ENCODE results near the gene RCBTB1.
"Not testable (repeated sequence)": the region's sequence is repeated elsewhere in the genome, so short reads cannot be mapped to it uniquely, and the experiment has no call there.

Gene RCBTB1

DNA sequence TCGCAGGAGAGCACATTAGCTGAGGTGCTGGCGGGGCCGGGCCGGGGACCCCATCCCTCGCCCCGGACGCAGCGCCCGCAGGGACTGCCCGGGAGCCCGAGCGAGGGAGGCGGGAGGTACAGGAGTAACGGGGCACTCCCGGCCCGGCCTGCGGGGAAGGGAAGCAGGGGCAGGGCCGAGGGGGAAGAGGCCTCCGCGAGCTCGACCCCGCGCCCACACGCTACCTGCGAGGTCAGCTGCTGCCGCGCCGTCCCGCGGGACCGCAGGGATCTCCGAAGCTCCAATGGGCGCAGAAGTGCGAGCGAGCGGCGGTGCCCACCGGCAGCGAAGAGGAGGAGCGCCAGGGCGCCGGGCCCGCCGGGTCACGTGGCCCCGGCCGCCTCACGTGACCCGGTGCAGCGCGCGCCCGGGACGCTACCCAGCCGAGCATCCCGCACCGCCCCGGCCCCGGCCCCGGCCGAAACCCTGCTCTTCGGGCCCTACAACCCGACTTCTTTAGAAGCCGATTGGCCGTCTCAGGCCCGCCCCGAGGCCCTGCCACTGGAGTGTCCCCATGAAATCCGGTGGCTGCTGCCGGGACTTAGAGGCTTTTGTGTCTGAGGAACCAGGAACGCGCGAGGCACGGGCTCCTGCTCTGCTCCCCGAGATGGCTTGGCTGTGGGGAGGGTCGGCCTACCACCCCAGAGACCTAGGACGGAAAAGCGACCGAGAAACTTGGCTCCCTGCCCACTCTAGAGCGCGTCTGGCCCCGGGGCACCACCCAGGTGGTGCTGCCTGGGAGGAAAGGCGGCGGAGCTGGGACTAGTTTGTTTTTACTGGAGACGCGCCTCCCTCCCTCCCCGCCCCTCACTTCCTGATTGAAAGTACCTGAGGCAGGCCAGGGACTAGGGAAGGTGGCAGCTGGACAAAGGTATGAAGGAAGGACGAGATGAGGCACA is at the start of gene RCBTB1:
RCBTB1 (minus strand) TSS at position 339 of the 938 bp plus-strand sequence. CDS start 18,279 bp downstream, outside the sequence.
- peak; percentile 90 for DNase-seq

DNA sequence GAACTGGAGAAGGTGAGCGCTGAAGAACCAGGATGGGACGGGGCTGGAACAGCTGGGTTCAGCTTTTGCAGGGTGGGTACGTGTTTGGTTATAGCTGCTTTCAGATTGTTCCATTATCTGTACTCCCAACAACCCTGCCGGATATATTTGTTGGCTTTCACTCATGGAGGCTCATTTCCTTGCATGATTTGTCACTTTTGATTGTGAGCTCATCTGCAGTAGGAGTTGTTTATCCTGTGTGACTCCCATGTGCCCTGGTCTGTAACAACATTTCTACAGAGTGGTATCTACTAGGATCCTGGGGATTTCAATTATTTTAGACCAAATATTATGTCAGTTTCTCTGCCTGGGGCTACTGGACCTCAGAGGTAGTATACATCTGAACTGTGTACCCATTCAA is 48.4 kb upstream of the RCBTB1 start:
- DNase-seq: no peak

DNA sequence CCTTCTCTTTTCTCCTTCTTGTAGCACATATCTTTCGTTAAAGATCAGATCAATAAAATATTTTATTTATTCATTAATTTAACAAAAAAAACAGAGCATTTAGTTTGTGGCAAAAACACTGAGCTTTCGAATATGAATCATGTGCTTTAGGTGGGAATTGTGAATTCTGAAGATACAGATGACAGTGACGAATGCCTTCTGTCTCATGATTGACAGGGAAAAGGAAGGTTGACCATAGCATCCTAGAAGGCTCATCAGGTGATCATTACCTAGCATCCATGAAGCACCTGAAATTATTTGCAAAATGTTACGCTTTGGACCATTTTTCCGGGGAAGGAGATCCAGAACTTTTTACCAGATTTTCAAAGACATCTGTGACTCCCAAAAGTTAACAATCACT is 46.8 kb upstream of the RCBTB1 start:
- DNase-seq: no peak

DNA sequence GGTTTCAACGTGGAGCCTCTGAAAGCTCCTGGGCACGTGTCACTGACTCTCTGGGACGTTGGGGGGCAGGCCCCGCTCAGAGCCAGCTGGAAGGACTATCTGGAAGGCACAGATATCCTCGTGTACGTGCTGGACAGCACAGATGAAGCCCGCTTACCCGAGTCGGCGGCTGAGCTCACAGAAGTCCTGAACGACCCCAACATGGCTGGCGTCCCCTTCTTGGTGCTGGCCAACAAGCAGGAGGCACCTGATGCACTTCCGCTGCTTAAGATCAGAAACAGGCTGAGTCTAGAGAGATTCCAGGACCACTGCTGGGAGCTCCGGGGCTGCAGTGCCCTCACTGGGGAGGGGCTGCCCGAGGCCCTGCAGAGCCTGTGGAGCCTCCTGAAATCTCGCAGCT is 45.2 kb upstream of the RCBTB1 start:
- DNase-seq: no peak

DNA sequence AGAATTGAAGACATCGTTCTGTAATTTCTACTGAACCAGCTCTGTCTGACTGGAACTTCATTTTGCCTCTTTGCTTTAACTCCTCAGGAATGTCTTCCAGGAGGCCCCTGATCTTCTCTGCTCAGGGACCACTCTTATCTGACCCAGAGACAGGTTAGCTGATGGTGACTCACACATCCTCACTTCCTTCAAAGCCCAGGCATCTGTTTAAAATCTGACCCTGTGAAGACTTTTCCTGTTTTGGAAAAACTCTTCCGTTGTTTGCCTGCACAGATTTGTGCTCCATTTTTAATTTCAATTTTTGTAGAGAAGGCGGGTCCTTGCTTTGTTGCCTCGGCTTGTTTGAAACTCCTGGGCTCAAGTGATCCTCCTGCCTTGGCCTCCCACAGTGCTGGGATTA is 44.6 kb upstream of the RCBTB1 start:
- DNase-seq: no peak

DNA sequence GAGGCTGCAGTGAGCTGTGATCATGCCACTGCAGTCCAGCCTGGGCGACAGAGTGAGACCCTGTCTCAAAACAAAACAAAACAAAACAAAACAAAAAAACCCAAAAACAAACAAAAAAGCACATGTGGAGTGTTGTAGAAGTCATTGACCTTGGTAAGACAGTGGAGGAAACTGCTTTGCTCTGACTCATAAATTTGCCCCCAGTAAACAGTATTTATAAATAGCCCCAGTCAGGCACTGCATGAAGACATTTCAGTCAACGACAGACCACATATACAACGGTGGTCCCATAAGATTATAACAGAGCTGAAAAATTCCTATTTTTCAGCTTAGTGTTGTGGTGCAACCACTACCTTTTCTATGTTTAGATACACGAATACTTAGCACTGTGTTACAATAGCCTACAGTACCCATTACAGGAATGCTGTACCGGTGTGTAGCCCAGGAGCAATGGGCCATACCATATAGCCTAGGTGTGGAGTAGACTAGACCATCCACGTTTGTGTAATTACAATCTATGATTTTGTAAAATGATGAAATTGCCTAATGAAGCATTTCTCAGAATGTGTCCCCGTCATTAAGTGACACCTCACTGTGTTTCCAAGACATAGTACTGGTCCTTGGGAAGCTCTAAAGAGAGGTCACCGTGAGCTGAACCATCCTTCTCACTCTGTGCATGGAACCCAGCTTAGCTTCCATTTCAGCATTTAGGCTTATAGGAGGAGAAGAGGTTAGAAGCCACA is 44.0 kb upstream of the RCBTB1 start:
- no peak for DNase-seq

DNA sequence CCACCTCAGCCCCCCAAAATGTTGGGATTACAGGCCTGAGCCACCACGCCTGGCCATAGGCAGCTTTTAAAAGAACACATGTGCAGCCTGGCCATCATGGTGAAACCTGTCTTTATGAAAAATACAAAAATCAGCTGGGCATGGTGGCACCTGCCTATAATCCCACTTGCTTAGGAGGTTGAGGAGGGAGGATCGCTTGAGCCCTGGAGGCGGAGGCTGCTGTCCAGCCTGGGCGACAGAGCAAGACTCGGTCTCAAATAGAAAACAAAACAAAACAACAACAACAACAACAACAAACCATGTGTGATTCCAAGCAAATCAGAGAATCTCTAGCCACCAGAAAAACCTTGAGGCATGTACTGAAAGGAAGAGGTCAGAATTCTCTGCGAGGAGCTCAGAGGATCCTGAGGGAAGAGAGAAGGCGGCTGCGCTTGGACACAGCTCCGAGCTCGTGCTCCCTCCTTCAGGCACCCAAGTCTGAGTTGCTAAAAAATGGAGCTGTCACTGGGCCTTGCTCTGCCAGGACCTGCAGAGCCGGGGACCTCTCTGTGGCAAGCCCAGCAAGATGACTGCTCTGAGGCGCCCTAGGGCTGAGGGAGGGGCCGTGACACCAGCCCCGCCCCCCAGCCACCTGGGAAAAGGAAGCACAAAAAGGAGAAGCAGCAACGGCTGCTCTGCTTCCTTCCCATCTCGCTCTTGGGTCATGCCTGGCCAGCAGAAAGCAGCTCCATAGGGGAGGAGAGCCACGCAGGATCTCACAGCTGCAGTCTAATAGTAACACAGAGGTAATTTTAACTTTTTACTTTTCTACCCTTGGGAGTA is 42.7 kb upstream of the RCBTB1 start, which contains the start of gene ARL11:
ARL11 (plus strand) TSS at position 677 of the 822 bp plus-strand sequence. CDS start 1,941 bp downstream, outside the sequence.
- DNase-seq: no peak

DNA sequence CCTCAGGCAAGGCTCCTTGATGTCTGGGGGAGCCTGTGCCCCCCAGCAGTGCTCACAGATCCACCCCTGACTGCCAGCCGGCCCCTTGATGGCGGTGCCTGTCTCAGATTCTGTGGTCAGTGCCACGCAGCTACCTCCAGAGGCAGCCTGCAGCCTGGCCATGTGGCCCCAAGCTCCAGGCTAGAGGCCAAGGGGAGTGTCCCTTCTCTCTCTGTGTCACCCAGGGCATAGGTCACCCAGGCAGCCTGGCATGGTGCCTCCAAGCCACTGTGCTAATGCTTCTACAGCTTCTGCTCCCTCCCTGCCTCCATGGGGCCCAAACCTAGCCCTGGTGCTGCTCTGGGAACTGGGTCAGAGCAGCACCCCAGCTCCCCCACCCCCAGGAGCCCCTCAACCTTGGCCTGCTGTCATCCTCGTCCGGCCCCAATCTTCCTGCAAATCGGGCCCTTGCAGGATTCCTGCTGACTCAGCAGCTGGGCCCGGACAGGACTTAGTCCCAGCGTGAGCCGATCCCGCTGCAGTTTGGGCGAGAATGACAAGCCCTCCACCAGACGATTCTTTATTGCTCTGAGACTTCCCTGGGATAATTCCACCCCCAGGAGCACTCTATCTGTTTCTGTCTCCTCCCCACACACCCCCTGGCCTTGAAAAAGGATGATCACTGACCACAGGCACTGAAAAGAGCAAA is 40.2 kb upstream of the RCBTB1 start:
- DNase-seq: no peak

DNA sequence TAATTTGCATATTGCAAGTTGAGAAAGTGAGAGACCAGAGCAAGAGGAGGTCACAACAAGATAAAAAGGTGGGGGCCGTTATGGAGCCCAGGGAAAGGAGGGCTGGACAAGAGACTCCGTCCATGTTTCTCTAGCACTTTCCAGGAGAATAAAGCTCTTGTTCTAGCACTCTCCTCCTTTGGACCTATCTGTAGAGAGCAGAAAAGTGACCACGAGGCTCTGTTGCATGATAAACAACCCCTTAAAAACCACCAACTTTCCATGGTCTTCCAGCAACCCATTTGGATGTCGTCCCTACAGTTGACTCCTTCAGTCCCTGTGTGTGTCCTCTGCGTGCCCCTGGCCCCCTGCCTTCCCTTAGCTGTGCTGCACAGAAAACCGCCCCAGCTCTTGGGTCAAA is 38.9 kb upstream of the RCBTB1 start:
- DNase-seq: no peak

DNA sequence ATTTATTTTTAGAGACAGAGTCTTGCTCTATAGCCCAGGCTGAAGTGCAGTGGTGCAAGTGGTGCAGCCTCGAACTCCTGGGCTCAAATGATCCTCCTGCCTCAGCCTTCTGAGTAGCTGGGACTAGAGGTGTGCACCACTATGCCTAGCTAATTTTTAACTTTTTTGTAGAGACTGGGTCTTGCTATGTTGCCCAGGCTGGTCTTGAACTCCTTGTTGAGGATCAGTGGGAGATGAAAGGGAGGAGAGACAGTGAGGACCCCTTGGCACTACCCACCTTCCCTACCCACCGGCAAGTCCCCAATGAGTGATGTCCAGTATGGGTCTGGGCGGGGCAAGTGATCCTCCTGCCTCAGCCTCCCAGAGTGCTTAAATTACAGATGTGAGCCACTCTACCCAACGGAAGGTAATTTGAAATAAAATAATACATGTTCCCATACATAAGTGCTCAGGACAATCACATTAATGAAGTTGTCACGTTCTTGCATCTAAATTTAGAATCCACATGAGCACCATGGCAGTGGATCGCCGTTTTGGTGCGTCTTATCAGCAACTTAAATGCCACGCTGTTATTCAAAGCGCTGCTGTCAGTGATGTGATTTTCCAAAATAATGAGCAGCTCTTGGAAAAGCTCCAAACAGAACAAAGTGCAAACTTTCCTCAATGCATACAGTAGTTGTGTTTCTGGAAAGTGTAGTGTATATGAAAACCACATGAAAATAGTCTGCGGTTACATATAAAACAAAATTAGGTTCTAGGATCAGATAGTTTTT is 37.0 kb upstream of the RCBTB1 start:
- DNase-seq: no peak

DNA sequence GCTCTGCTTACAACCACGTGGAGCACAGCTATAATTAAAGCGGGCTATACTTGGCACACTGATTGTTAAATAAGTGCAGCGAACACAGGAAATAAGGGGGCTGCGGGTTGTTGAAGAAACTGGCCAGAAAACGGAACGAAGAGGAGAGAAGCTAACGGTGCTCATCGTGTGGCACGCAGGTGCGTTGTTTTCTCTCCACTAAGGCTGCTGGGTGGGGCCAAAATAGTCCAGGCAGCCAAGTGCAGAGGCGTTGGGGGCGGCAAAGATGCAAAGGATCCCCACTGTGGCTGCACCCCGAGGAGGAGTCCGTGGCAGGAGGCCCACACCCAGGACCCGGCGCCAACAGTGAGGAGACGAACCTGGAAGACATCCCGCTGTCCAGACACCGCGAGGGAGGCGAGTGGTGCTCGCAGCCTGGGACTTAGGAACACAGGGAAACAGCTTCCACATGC is 34.8 kb upstream of the RCBTB1 start:
- DNase-seq: no peak

DNA sequence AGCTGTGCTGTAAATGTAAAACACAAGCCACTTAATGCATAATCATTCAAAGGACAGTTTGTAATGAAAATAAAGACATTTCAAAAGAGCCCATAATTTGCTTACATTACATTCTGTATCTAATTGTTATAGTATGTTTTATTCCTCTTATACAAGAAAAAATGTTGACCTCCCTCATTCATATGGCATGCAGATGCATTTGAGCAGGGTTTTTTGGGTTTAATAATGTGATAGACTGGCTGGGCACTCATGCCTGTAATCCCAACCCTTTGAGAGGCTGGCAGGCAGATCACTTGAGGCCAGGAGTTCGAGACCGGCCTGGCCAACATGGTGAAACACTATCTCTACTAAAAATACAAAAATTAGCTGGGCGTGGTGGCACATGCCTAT is 31.3 kb upstream of the RCBTB1 start:
- no peak for DNase-seq

DNA sequence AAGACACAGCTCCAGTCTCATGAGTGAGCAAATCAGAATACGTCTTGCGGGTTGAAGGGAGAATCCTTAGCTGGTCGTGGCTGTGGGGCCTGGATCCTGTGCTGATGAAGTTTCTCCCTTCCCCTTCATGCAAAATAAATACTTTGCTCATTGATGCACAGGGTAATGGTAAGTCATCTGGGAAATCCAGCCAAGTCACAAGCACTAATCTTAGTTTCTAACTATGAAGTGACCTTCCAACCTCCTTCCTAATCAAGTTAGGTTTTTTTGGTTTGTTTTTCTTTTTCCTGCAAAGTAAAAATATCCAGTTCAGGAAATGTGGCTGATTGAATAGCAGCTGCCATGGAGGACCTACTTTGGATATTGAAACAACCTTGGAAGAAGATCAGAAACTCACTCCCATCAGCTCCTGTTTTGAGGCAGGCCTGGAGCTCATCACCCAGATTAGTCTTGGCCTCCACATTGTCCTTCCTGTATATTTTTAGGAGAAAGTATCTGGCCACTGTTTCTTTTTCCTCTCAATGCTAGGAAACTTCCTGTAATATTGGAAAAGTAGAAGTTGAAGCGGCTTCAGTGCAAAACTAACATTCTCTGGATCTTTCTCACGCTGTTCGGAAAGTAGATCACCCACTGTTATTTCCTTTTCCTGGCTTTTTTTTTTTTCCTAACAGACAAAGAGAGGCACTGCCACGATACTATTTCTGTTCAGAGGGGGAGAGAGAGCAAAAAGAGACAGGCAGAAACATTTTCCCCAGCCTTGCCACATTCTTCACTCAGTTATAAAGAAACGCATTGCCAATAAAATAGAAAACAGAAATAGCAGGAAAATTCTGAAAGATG is 30.7 kb upstream of the RCBTB1 start:
- no peak for DNase-seq

DNA sequence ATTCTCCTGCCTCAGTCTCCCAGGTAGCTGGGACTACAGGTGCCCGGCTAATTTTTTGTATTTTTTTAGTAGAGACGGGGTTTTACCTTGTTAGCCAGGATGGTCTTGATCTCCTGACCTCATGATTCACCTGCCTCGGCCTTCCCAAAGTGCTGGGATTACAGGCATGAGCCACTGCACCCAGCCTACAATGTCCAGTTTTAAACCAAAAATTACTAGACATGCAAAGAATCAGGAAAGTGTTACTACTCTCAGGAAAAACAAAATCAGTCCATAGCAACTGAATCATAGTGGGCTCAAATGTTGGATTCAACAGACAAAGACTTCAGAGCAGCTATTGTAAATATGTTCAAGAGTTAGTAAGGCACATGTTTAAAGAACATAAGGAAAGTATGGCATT is 26.7 kb upstream of the RCBTB1 start:
- not testable (repeated sequence) for DNase-seq

DNA sequence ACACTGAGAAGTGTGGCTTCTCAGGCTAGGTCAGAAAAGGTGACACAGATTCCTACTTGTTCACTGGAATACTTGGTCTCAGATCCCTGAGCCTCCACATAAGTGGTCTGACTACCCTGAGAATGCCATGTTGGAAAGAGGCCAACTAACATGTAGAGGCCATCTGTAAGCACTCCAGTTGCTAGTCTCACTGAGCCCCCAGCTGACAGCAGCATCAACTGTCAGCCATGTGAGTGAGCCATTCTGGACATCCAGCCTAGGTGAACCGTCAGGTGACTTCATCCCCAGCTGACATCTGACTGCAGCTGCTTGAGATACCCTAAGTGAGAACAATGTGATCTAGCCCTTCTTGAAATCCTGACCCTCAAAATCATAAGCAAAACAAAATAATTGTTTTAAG is 24.8 kb upstream of the RCBTB1 start:
- DNase-seq: no peak

DNA sequence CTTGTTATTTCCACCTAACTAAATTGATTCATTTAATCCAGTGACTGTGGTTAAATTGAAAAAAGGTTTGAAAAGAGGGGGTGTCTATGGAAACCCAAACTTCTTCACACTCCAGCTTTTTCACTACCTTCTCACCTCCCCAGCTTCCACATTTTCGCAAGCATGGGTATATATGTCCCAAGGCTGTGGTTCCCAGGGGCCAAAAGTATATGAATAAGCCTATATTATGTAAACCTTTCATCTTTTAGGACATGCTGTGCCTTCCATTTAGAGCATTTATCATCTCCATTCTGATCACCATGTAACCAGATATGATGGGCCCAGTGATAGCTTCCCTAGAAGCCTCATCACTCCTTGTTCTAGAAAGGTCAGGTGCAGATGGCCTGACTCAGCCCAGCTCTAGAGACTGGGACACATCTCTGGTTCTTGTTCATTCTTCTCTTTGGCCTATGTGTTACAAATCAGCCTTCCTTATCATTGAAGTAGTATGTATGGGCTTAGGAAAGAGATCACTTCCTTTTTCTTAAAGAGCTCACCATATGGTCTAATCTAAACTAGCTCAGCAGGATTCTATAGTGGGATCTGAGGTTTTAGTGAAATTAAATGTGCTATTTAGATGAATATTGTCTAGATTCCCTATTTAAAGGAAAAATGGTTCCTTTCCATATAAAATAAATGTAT is 23.4 kb upstream of the RCBTB1 start:
- no peak for DNase-seq

DNA sequence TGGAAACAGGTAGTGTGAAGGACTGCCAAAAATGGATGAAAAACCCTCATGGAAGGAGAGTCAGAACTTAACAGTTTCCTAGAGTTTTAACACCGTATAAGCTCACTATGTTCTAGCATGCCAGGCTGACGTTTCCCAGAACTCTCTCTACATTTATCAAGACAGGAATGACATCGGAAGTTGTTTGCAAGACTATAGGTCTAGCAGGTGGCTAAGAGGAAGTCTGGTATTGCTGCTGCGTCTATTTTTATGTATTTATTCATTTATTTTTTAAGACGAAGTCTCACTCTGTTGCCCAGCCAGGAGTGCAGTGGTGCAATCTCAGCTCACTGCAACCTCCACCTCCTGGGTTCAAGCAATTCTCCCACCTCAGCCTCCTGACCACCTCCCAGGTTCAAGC is 22.4 kb upstream of the RCBTB1 start:
- DNase-seq: no peak

DNA sequence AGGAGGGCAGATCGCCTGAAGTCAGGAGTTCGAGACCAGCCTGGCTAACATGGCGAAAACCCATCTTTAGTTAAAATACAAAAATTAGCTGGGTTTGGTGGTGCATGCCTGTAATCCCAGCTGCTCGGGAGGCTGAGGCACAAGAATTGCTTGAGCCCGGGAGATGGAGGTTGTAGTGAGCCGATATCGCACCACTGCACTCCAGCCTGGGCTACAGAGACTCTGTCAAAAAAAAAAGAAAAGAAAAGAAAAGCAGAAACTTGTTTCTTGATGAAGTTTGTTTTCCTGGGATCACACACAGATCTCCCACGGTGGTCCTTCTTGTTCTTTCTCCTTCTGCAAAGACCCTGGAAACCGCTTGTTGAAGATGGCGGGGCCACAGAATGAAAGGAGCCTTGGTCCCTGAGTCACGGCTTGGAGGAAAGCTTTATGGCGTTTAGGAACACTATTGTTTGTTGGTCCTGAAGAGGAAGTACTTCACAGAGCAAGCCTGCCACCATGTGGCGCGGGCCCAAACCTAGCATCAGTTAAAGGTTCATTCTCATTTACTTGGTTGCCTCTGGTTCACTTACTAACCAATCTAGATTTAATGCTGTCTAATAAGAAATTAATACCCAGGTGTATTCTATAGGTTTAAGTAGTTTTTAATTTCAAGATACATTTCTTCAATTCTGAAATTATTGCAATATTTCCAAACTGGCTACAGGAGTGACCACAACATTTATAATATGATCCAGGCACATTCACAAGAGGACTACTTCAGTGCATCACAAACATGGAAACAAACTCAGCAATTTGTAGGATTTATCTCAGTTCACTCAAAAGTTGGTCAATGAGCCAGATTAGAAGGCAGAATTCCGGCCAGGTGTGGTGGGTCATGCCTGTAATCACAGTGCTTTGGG is 21.6 kb upstream of the RCBTB1 start:
- DNase-seq: peak; percentile 62

DNA sequence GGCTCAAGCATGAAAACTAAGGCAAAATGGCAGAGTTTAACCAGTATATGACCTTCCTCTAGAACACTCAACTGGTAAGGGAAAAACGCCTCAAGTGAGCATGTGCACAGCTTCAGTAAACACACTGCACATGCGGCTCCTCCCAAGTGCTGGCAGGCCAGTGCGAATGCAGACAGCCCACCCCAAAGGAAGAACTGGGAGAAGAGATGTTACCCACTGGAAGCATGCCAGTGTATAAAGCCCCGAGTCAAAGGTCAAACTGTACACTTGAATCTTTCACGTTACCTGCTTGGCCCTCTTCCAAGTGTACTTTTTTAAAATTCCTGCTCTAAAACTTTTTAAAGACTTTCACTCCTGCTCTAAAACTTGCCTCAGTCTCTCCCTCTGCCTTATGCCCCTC is 19.2 kb upstream of the RCBTB1 start:
- DNase-seq: no peak
